IMR-90 (cell line): ENCODE results near the gene DUS3L. TPM values are rescaled to one million over a fixed set of nuclear protein-coding genes. Genes with fewer than 3 reads are reported as not detected.

ENCODE experiments used
- ATAC-seq: fragments of 200-7000 bp; cut with Tn5 transposase; 2 replicates; pipeline ENCODE4 v1.9.1; 2020; ENCODE audit warnings: low read depth, mild to moderate bottlenecking, moderate library complexity
- BruUV-seq: library from RNA; stranded (reverse); fragments of 400-500 nt; replicated peaks from 2 replicates; lab custom pipeline; 2021; lab: Mats Ljungman, UMichigan
- CTCF ChIA-PET: fragments of 300-600 bp; formaldehyde crosslinking; extraction: SDS; loops from one replicate; lab custom pipeline; 2021; ENCODE audit warnings: antibody characterized with exemption; lab: Yijun Ruan, JAX
- POLR2A ChIA-PET: fragments of 300-600 bp; sonication (Branson Sonifier 250); formaldehyde crosslinking; loops from one replicate; lab custom pipeline; 2022; ENCODE audit warnings: antibody characterized with exemption; ENCODE audit not compliant: unreplicated experiment; lab: Charles Lee
- DNase-seq: peaks from one replicate; pipeline ENCODE4 v3.0.0; 2013
- H2AFZ ChIP-seq: replicated peaks from 2 replicates; pipeline ENCODE3; 2013; ENCODE audit warnings: low read length, mild to moderate bottlenecking; ENCODE audit not compliant: poor library complexity
- H2AK5ac ChIP-seq: 2 replicates; pipeline ENCODE4 v1.6.1; 2013; ENCODE audit warnings: low read depth, low read length, inconsistent platforms
- H2AK9ac ChIP-seq: replicated peaks from 2 replicates; pipeline ENCODE3; 2013; ENCODE audit warnings: mild to moderate bottlenecking, low read depth, low read length, moderate library complexity; ENCODE audit not compliant: poor library complexity
- H2BK120ac ChIP-seq: 2 replicates; pipeline ENCODE4 v1.6.1; 2013; ENCODE audit warnings: low read depth, low read length, inconsistent platforms
- H2BK15ac ChIP-seq: 3 replicates; pipeline ENCODE4 v1.6.1; 2013; ENCODE audit warnings: low read depth, low read length, inconsistent platforms
- H2BK20ac ChIP-seq: 2 replicates; pipeline ENCODE4 v1.6.1; 2013; ENCODE audit warnings: low read depth, mild to moderate bottlenecking, inconsistent platforms, low read length, moderate library complexity
- H2BK5ac ChIP-seq: 2 replicates; pipeline ENCODE4 v1.6.1; 2013; ENCODE audit warnings: mild to moderate bottlenecking, low read depth, low read length, inconsistent platforms; ENCODE audit not compliant: poor library complexity, severe bottlenecking
- H3K14ac ChIP-seq: replicated peaks from 2 replicates; pipeline ENCODE4 v1.6.1; 2013; ENCODE audit warnings: low read depth, low read length, inconsistent platforms
- H3K18ac ChIP-seq: 2 replicates; pipeline ENCODE4 v1.6.1; 2013; ENCODE audit warnings: low read depth, low read length, control low read depth
- H3K23ac ChIP-seq: 2 replicates; pipeline ENCODE4 v1.6.1; 2013; ENCODE audit warnings: low read depth, low read length, inconsistent platforms
- H3K27ac ChIP-seq: 2 replicates; pipeline ENCODE4 v1.5.1; 2013; ENCODE audit warnings: mild to moderate bottlenecking, control low read depth, low read length; ENCODE audit not compliant: insufficient read depth
- H3K27me3 ChIP-seq: 2 replicates; pipeline ENCODE4 v1.6.1; 2013; ENCODE audit warnings: low read length; ENCODE audit not compliant: control insufficient read depth, insufficient read depth
- H3K36me3 ChIP-seq: 2 replicates; pipeline ENCODE4 v1.6.1; 2013; ENCODE audit warnings: low read length, mixed read lengths; ENCODE audit not compliant: control insufficient read depth, insufficient read depth
- H3K4ac ChIP-seq: 2 replicates; pipeline ENCODE4 v1.6.1; 2013; ENCODE audit warnings: low read depth, low read length, inconsistent platforms
- H3K4me1 ChIP-seq: 2 replicates; pipeline ENCODE4 v1.6.1; 2013; ENCODE audit warnings: low read length, mixed read lengths; ENCODE audit not compliant: control insufficient read depth, insufficient read depth
- H3K4me2 ChIP-seq: 2 replicates; pipeline ENCODE4 v1.6.1; 2013; ENCODE audit warnings: low read depth, mild to moderate bottlenecking, control low read depth, low read length, moderate library complexity
- H3K4me3 ChIP-seq: 2 replicates; pipeline ENCODE4 v1.5.1; 2013; ENCODE audit warnings: low read depth, mild to moderate bottlenecking, control low read depth, low read length, moderate library complexity; ENCODE audit not compliant: insufficient read depth
- H3K56ac ChIP-seq: 2 replicates; pipeline ENCODE4 v1.6.1; 2013; ENCODE audit warnings: low read length, inconsistent platforms; ENCODE audit not compliant: insufficient read depth; ENCODE audit errors: extremely low read depth
- H3K79me1 ChIP-seq, 2 experiments: 2 replicates each; pipeline ENCODE4 v1.6.1; 2013; ENCODE audit warnings: low read length in 2 of 2, inconsistent platforms in 1 of 2, low read depth in 1 of 2
- H3K9ac ChIP-seq: 2 replicates; pipeline ENCODE4 v1.6.1; 2013; ENCODE audit warnings: low read depth, low read length, control low read depth
- H3K9me1 ChIP-seq: 2 replicates; pipeline ENCODE4 v1.6.1; 2013; ENCODE audit warnings: low read length, inconsistent platforms; ENCODE audit not compliant: insufficient read depth
- H3K9me3 ChIP-seq: 2 replicates; pipeline ENCODE4 v1.6.1; 2013; ENCODE audit warnings: low read length; ENCODE audit not compliant: control insufficient read depth, insufficient read depth
- H4K20me1 ChIP-seq: 2 replicates; pipeline ENCODE4 v1.6.1; 2013; ENCODE audit warnings: low read length, inconsistent platforms; ENCODE audit not compliant: insufficient read depth
- H4K5ac ChIP-seq: 2 replicates; pipeline ENCODE4 v1.6.1; 2013; ENCODE audit warnings: mild to moderate bottlenecking, low read depth, low read length, control low read depth
- H4K8ac ChIP-seq, 2 experiments: 2 replicates each; pipeline ENCODE4 v1.6.1; 2013; ENCODE audit warnings: low read depth in 2 of 2, low read length in 2 of 2, control low read depth in 1 of 2, inconsistent platforms in 1 of 2
- H4K91ac ChIP-seq: 2 replicates; pipeline ENCODE4 v1.6.1; 2013; ENCODE audit warnings: low read depth, low read length, inconsistent platforms; ENCODE audit not compliant: insufficient read depth
- CHD1 ChIP-seq: IDR thresholded peaks from 2 replicates; pipeline ENCODE4 v1.6.1; 2012; ENCODE audit warnings: low read depth, low read length, improper control_type of control experiment
- CTCF ChIP-seq: conservative IDR thresholded peaks from 2 replicates; pipeline ENCODE4 v1.5.1; 2012; ENCODE audit warnings: mild to moderate bottlenecking, low read depth, low read length, improper control_type of control experiment
- ELK1 ChIP-seq: fragments of 150-350 bp; IDR thresholded peaks from 2 replicates; pipeline ENCODE4 v1.6.1; 2016; ENCODE audit warnings: low read depth, mild to moderate bottlenecking, low read length, moderate library complexity, borderline replicate concordance
- MAFK ChIP-seq: IDR thresholded peaks from 2 replicates; pipeline ENCODE4 v1.6.1; 2012; ENCODE audit warnings: low read depth, low read length, improper control_type of control experiment
- MXI1 ChIP-seq: IDR thresholded peaks from 2 replicates; pipeline ENCODE4 v1.6.1; 2012; ENCODE audit warnings: low read depth, mild to moderate bottlenecking, low read length, moderate library complexity, borderline replicate concordance
- RCOR1 ChIP-seq: IDR thresholded peaks from 2 replicates; pipeline ENCODE4 v1.6.1; 2012; ENCODE audit warnings: mild to moderate bottlenecking, low read length, improper control_type of control experiment; ENCODE audit not compliant: insufficient replicate concordance
- USF2 ChIP-seq: fragments of 150-350 bp; IDR thresholded peaks from 2 replicates; pipeline ENCODE4 v1.6.1; 2017; ENCODE audit warnings: mild to moderate bottlenecking, antibody characterized with exemption, low read length, low read depth
- WGBS, 2 experiments: methylation state at CpG; one replicate each; pipeline versions ENCODE4 v1.1.5 to v1.1.7; 2013; ENCODE audit warnings: missing lambda C conversion rate in 2 of 2; ENCODE audit not compliant: insufficient read length in 1 of 2; ENCODE audit errors: extremely low coverage in 2 of 2; 5-methylcytosine and 5-hydroxymethylcytosine counted together
- dilution Hi-C: fragments of 300-500 bp; cut with HindIII; formaldehyde crosslinking; loops from one replicate; pipeline ENCODE4 v1.14.3; 2018; ENCODE audit warnings: low sequenced_read_pairs; ENCODE audit not compliant: unreplicated experiment
- in situ Hi-C: fragments of 300-500 bp; cut with MboI; formaldehyde crosslinking; loops from 3 replicates; pipeline ENCODE4 v1.14.3; 2019; ENCODE audit warnings: low sequenced_read_pairs, inconsistent platforms, mixed read lengths
- intact Hi-C: fragments of 100-400 bp; cut with micrococcal nuclease; formaldehyde crosslinking; loops from 2 replicates; pipeline ENCODE4 v1.10.0; 2022
- polyA plus RNA-seq, 3 experiments: library from polyadenylated mRNA; depleted of rRNA; stranded (reverse); fragments of >200 nt; gene quantifications; 2 replicates each; pipeline ENCODE4 v1.2.3, GENCODE V29; 2012; ENCODE audit warnings: low replicate concordance in 1 of 3
- total RNA-seq: library from RNA; depleted of rRNA; stranded (reverse); fragments of >200 nt; gene quantifications from 2 replicates; pipeline ENCODE4 v1.2.3, GENCODE V29; 2012

DUS3L gene
- total and polyA plus RNA-seq, 2 of the 4 experiments (the other 2 are of a cell fraction), result 12.4 to 21.3 TPM

GRCh38 chr19:5795382-5795919 lies 4.5 kb upstream of the DUS3L start:
- H2AK9ac ChIP-seq, result no peak overlapping the region
- no peak overlapping the region for H4K91ac ChIP-seq
- H3K18ac ChIP-seq, result no peak overlapping the region
- no peak overlapping the region for H3K27ac ChIP-seq
- H3K79me1 ChIP-seq, result no peaks in the 10 kb centered on the region; a peak in 1 of 4 replicates
- TF ChIP-seq ELK1 (no peak), USF2 (no peak), MAFK (no peak), MXI1 (no peak), CHD1 (no peak), RCOR1 (no peak), CTCF (no peak)
- no peak overlapping the region for H2BK120ac ChIP-seq
- no peak for DNase-seq
- H3K4me3 ChIP-seq, result no peak overlapping the region
- no peak overlapping the region for H2BK5ac ChIP-seq
- in situ Hi-C loops, result no loop called here
- H3K14ac ChIP-seq, result no peak overlapping the region
- no peak overlapping the region for H2BK15ac ChIP-seq
- H2AK5ac ChIP-seq, result no peak overlapping the region
- H4K8ac ChIP-seq, result no peak overlapping the region
- H2AFZ ChIP-seq, result no peak overlapping the region
- ChIA-PET POLR2A (no interaction called here), CTCF (interaction anchor here (2.6 kb wide), 1 partner anchor 8 kb away, joined by 8 read pairs; no protein-coding TSS in a partner anchor)
- H3K4me1 ChIP-seq, result no peaks in the 10 kb centered on the region; the same call in 1 of the 2 replicates
- intact Hi-C loops, result loop anchor here (10.0 kb wide), 1 partner anchor 659 kb away; the partner anchor contains the start of gene SLC25A23
- no peak for ATAC-seq
- dilution Hi-C loops, result no loop called here
- H3K9ac ChIP-seq, result no peak overlapping the region
- no peak overlapping the region for H3K4me2 ChIP-seq
- no peak overlapping the region for H4K5ac ChIP-seq
- no peaks in the 10 kb centered on the region for H3K9me1 ChIP-seq
- no peaks in the 10 kb centered on the region for H3K9me3 ChIP-seq
- H2BK20ac ChIP-seq, result no peak overlapping the region
- H3K4ac ChIP-seq, result no peak overlapping the region
- WGBS, 2 experiments, result 92% methylated on average over 4 of the region's 7 CpGs; no CpG with 5 or more reads in 1 of the 2 experiments
- no peak overlapping the region for H3K56ac ChIP-seq
- no peak overlapping the region for H3K23ac ChIP-seq
- no TSS peak for BruUV-seq
- H3K36me3 ChIP-seq, result no peaks in the 10 kb centered on the region
- H3K27me3 ChIP-seq, result peaks cover 11% of the 10 kb centered on the region; the same call in 1 of the 2 replicates
- H4K20me1 ChIP-seq, result no peaks in the 10 kb centered on the region
